Stimulated activated CD8-positive, alpha-beta memory T cell treated with anti-CD3 and anti-CD28 coated beads, Interleukin-7, amount 100 ng/mL, for 48 hours (primary cell): Measurements from ENCODE around the gene GNB1L.

Experiments used
- DNase-seq, 2 donors: peaks; one replicate each; pipeline ENCODE4 v3.0.0-alpha.2; 2020; ENCODE audit warnings: low read depth in 1 of 2; ENCODE audit errors: extremely low read depth in 1 of 2

The GNB1L gene

GRCh38 chr22:19864538-19865106 lies 9.9 kb upstream of the GNB1L start:
- no peak for DNase-seq

- no peak for DNase-seq
These were observed 8.9 kb upstream of the GNB1L start for GRCh38 chr22:19863571-19863970.

GRCh38 chr22:19862619-19863246 lies 8.1 kb upstream of the GNB1L start:
- no peak for DNase-seq

- no peak for DNase-seq
These were observed 5.3 kb upstream of the GNB1L start for GRCh38 chr22:19859861-19860510.

- DNase-seq: no peak
These were observed 2.7 kb upstream of the GNB1L start for GRCh38 chr22:19857382-19857781.

- peak; percentile 37 to 51 for DNase-seq
These were observed 1.1 kb upstream of the GNB1L start for GRCh38 chr22:19855504-19856409.

GRCh38 chr22:19853879-19854777 lies 546 bp downstream of the GNB1L start:
- DNase-seq: no peak

GRCh38 chr22:19853058-19853878 lies 1.4 kb downstream of the GNB1L start:
- DNase-seq: no peak

- no peak for DNase-seq
These were observed 2.4 kb downstream of the GNB1L start for GRCh38 chr22:19852177-19852781.

- DNase-seq: no peak
These were observed 3.1 kb downstream of the GNB1L start for GRCh38 chr22:19851291-19852176.

- no peak for DNase-seq
These were observed 3.9 kb downstream of the GNB1L start for GRCh38 chr22:19850763-19851109.

- DNase-seq: no peak
These were observed 4.6 kb downstream of the GNB1L start for GRCh38 chr22:19849835-19850762.

- DNase-seq: peak in 1 of 2 donors; percentile 8
These were observed 6.1 kb downstream of the GNB1L start for GRCh38 chr22:19848298-19849224.

GRCh38 chr22:19847345-19847632 lies 7.4 kb downstream of the GNB1L start:
- no peak for DNase-seq

- DNase-seq: no peak
These were observed 7.9 kb downstream of the GNB1L start for GRCh38 chr22:19846620-19847344.
